Ovary (tissue), 9 donors: ENCODE measurements around the gene CEP85L. TPM values are rescaled to one million over a fixed set of nuclear protein-coding genes. Genes with fewer than 3 reads are reported as not detected.

Experiments used
- DNase-seq, 5 donors: peaks; one replicate each; pipeline ENCODE4 v3.0.0-alpha.2; 2019 to 2020
- H3K27ac ChIP-seq, 2 donors: fragments of 200-600 bp; one replicate each; pipeline versions ENCODE4 v1.5.1 to v1.8.0; 2019 to 2022
- H3K27me3 ChIP-seq: fragments of 200-600 bp; one replicate; pipeline ENCODE4 v1.8.0; 2022
- H3K36me3 ChIP-seq: fragments of 200-600 bp; sonication (generic); one replicate; pipeline ENCODE4 v1.5.1; 2019
- H3K4me1 ChIP-seq: one replicate; pipeline ENCODE4 v1.8.1; 2013; ENCODE audit warnings: mild to moderate bottlenecking, moderate library complexity; ENCODE audit not compliant: insufficient read depth
- H3K4me3 ChIP-seq: fragments of 200-600 bp; sonication (generic); one replicate; pipeline ENCODE4 v1.5.1; 2017
- H3K9me3 ChIP-seq, 2 donors: fragments of 200-600 bp in 1 of 2; sonication (generic) in 1 of 2; one replicate each; pipeline versions ENCODE4 v1.5.1 to v1.8.1; 2013 to 2019; ENCODE audit warnings: mild to moderate bottlenecking in 1 of 2, moderate library complexity in 1 of 2
- EP300 ChIP-seq: sonication (generic); formaldehyde crosslinking; IDR thresholded peaks from one replicate; pipeline ENCODE4 v1.6.1; 2017; ENCODE audit warnings: antibody characterized with exemption
- POLR2A ChIP-seq: fragments of 450-650 bp; IDR thresholded peaks from one replicate; pipeline ENCODE4 v1.6.1; 2017; ENCODE audit warnings: antibody characterized with exemption, mild to moderate bottlenecking, moderate library complexity
- WGBS, 3 donors: extraction: QIAGEN DNeasy Blood & Tissue Kit in 1 of 3; methylation state at CpG; one replicate each; pipeline versions ENCODE4 v1.1.5 to v1.1.7; 2013 to 2017; 5-methylcytosine and 5-hydroxymethylcytosine counted together
- intact Hi-C, 4 donors: fragments of 100-400 bp; cut with DNase I; formaldehyde crosslinking; loops; one replicate each; pipeline versions ENCODE4 v1.11.0 to v1.15.1; 2022 to 2023
- polyA plus RNA-seq, 2 donors: library from polyadenylated mRNA; stranded (reverse); fragments of 200-250 nt in 1 of 2; fragments of 350-450 nt in 1 of 2; fragmentation: Illumina TruSeq in 1 of 2; extraction: RNeasy Lipid Tissue Mini Kit (QIAGEN cat#74804) in 1 of 2; gene quantifications; one replicate each; pipeline ENCODE4 v1.2.3, GENCODE V29; 2013 to 2014
- total RNA-seq, 7 donors: library from RNA; depleted of rRNA in 2 of 7; stranded (reverse); fragments of >200 nt in 2 of 7; fragmentation: NEBNext Ultra II Directional in 3 of 7; extraction: Animal tissue kit (Norgen Biotek cat#: 25700) in 3 of 7; gene quantifications; one replicate each; pipeline versions ENCODE4 v1.1.0 to v1.2.4, GENCODE V29; 2016 to 2023
- TF ChIP-seq, protein P1 (sequence below), 3 donors: fragments of 450-650 bp in 2 of 3; fragments of 200-600 bp in 1 of 3; IDR thresholded peaks; one replicate each; pipeline versions ENCODE4 v1.5.1 to v1.8.0; 2016 to 2022; ENCODE audit warnings: antibody characterized with exemption in 3 of 3, mild to moderate bottlenecking in 1 of 3
- donor health status: DM: no; HTN: no; CAD: no; lungs with moderate emphysema.
- donor health status: DM: no; HTN: no; CAD: no.
- donor health status: Bipolar disorder and iron deficiency.
- donor health status: DM: yes; HTN: yes; CAD: no.
- donor health status: DM: no; HTN: no; CAD: no.
- donor health status: DM: yes; HTN: yes; CAD: no.

The CEP85L gene
- total and polyA plus RNA-seq, 9 donors = 4.0 to 33.4 (median 24.3) TPM

DNA sequence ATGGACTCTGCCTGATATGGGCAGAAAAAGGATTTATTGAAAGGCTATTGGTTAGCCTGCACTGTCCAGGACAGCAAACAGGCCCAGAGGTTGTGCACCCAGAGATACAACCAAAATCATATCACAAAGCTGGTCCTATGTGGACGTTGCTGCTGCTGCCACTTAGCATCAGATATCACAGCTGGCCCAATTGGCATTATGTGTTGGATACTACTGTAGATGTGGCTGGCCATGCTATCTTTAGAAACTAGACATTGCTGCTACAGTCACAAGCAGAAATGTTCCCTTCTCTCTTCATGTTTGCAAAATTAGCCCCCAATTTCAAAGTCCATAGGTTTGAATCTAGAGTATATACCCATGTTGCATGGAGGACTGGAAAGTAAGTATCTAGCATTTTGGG is 42.2 kb upstream of the CEP85L start:
- H3K4me1 ChIP-seq = no peaks in the 10 kb centered on the region
- DNase-seq = no peak
- no peaks in the 10 kb centered on the region for H3K27me3 ChIP-seq
- no peak overlapping the region for H3K27ac ChIP-seq
- WGBS, 3 donors = 55 to 80% (median 72%) methylated on average over 1 of the region's 1 CpG
- H3K36me3 ChIP-seq = no peaks in the 10 kb centered on the region
- no peaks in the 10 kb centered on the region for H3K9me3 ChIP-seq
- intact Hi-C loops = no loop called here
- no peak overlapping the region for H3K4me3 ChIP-seq
- TF ChIP-seq, protein P1, sequence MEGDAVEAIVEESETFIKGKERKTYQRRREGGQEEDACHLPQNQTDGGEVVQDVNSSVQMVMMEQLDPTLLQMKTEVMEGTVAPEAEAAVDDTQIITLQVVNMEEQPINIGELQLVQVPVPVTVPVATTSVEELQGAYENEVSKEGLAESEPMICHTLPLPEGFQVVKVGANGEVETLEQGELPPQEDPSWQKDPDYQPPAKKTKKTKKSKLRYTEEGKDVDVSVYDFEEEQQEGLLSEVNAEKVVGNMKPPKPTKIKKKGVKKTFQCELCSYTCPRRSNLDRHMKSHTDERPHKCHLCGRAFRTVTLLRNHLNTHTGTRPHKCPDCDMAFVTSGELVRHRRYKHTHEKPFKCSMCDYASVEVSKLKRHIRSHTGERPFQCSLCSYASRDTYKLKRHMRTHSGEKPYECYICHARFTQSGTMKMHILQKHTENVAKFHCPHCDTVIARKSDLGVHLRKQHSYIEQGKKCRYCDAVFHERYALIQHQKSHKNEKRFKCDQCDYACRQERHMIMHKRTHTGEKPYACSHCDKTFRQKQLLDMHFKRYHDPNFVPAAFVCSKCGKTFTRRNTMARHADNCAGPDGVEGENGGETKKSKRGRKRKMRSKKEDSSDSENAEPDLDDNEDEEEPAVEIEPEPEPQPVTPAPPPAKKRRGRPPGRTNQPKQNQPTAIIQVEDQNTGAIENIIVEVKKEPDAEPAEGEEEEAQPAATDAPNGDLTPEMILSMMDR (IDR thresholded peaks at IDR 0.05) = no peak
- TF ChIP-seq POLR2A (no peak), EP300 (no peak)

DNA sequence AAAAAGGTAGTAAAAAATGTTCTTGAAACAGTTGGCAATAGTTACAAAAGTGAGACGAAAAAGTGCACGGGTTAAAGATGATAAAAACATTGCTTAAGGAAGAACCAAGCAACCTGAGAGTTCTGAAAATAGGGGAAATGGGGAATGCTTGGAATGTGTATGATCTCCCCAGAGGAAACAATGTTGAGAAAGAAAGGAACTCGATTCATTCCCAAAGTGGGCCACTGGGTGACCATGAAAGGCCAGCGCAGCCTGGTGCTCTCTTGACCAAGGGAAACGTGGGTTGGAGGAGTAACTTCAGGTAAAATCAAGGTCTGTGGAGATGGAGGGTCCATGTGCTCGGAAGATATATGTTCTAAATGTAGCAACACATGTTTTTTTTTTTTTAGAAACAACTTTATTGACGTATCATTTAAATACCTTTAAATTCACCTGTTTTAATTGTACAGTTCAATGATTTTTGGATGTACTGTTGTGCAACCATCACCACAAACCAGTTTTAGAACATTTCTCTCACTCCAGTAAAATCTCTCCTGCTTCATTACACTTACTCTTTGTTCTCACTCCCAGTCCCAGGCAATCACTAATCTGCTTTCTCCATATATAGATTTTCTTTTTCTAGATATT is 34.5 kb upstream of the CEP85L start:
- WGBS, 3 donors = 84 to 89% (median 88%) methylated on average over 7 of the region's 7 CpGs
- intact Hi-C loops = no loop called here
- no peaks in the 10 kb centered on the region for H3K27me3 ChIP-seq

DNA sequence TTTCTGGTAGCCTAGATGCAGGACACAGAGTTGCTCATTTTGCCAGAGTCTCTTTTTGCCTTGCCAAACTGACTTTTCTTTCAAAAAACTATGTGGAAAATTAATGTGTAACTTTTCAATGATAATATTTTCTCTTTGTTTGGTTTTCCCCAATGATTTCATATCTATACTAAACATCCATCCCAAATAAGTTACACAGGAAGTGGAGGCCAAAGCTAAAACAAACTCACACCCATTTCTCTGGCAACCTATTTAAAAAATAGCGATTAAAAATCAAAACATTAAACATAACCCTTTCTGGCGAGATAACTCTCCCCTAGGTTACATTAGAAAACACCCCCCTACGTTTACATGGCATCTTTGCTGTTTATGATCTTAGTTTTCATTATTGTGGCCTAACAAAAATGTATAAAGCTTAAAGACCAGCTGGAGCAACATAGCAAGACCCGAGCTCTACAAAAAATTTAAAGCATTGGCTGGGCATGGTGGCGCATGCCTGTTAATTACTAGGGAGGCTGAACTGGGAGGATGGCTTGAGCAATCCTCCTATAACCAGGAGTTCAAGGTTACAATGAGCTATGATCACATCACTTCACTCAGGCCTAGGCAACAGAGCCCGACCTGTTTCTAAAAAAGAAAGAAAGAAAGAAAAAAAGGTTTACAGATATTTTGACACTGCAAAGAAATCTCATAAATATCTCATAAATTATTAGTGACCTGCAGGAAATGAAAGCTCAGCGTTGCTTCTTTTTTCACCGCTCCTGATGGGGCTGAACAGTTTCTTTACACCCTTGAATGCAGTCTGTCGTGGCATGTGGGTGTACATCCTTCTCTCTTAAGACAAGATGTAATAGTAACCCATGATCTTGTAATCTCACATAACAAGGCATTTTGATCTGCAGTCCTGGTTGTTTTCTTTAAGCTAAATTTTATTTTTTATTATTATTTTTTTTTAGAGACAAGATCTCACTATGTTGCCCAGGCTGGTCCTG is 32.8 kb upstream of the CEP85L start:
- Histone ChIP-seq H3K36me3 (no peaks in the 10 kb centered on the region), H3K9me3 (no peaks in the 10 kb centered on the region), H3K27me3 (no peaks in the 10 kb centered on the region), H3K27ac (no peak overlapping the region), H3K4me3 (no peak overlapping the region), H3K4me1 (no peaks in the 10 kb centered on the region)
- no peak for DNase-seq
- 45 to 51% (median 51%) methylated on average over 9 of the region's 9 CpGs for WGBS, 3 donors
- TF ChIP-seq POLR2A (no peak), EP300 (no peak)
- TF ChIP-seq, protein P1 (IDR thresholded peaks at IDR 0.05) = no peak
- intact Hi-C loops = no loop called here

More for the DNA sequence above, 34.5 kb upstream of the CEP85L start:
- Histone ChIP-seq H3K9me3 (no peaks in the 10 kb centered on the region), H3K4me1 (no peaks in the 10 kb centered on the region), H3K4me3 (no peak overlapping the region), H3K36me3 (no peaks in the 10 kb centered on the region), H3K27ac (no peak overlapping the region)
- TF ChIP-seq POLR2A (no peak), EP300 (no peak)
- TF ChIP-seq, protein P1 (IDR thresholded peaks at IDR 0.05) = no peak
- no peak for DNase-seq

DNA sequence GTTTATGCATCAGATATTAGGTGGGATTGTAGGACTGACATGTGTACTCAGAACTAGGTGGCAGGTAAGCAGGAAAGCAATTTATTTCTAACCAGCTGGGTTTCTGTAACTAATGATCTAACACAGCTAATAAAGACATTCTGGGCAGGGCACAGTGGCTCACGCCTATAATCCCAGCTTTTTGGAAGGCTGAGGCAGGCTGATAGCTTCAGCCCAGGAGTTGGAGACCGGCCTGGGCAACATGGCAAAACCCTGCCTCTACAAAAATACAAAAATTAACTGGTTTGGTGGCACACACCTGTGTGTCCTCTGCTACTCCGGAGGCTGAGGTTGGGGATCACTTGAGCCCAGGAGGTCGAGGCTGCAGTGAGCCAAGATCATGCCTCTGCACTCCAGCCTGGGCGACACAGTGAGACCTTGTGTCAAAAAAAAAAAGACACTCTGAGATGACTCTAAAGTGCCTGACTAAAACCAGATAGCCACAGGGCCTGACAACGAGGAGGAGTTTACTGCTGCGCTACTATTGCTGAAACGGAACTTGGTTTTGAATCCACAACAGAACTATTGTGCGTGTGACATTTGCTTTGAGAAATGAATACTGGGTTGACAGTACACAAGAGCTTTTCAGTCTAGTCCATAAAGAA is 29.2 kb upstream of the CEP85L start:
- no peaks in the 10 kb centered on the region for H3K27me3 ChIP-seq
- 93 to 94% (median 93%) methylated on average over 9 of the region's 9 CpGs for WGBS, 3 donors
- TF ChIP-seq EP300 (no peak), POLR2A (no peak)
- TF ChIP-seq, protein P1 (IDR thresholded peaks at IDR 0.05) = no peak
- H3K4me1 ChIP-seq = no peaks in the 10 kb centered on the region
- no peak overlapping the region for H3K27ac ChIP-seq
- no peaks in the 10 kb centered on the region for H3K9me3 ChIP-seq
- H3K36me3 ChIP-seq = no peaks in the 10 kb centered on the region
- H3K4me3 ChIP-seq = no peak overlapping the region
- DNase-seq = no peak
- intact Hi-C loops = no loop called here
